IMR-90 (cell line): ENCODE data around the gene PAQR9. TPM values are rescaled to one million over a fixed set of nuclear protein-coding genes. Genes with fewer than 3 reads are reported as not detected.

Source experiments
- ATAC-seq: fragments of 200-7000 bp; cut with Tn5 transposase; 2 replicates; pipeline ENCODE4 v1.9.1; 2020; ENCODE audit warnings: low read depth, mild to moderate bottlenecking, moderate library complexity
- BruUV-seq: library from RNA; stranded (reverse); fragments of 400-500 nt; replicated peaks from 2 replicates; lab custom pipeline; 2021; lab: Mats Ljungman, UMichigan
- CTCF ChIA-PET: fragments of 300-600 bp; formaldehyde crosslinking; extraction: SDS; loops from one replicate; lab custom pipeline; 2021; ENCODE audit warnings: antibody characterized with exemption; lab: Yijun Ruan, JAX
- POLR2A ChIA-PET: fragments of 300-600 bp; sonication (Branson Sonifier 250); formaldehyde crosslinking; loops from one replicate; lab custom pipeline; 2022; ENCODE audit warnings: antibody characterized with exemption; ENCODE audit not compliant: unreplicated experiment; lab: Charles Lee
- DNase-seq: peaks from one replicate; pipeline ENCODE4 v3.0.0; 2013
- H2AFZ ChIP-seq: replicated peaks from 2 replicates; pipeline ENCODE3; 2013; ENCODE audit warnings: low read length, mild to moderate bottlenecking; ENCODE audit not compliant: poor library complexity
- H2AK5ac ChIP-seq: 2 replicates; pipeline ENCODE4 v1.6.1; 2013; ENCODE audit warnings: low read depth, low read length, inconsistent platforms
- H2AK9ac ChIP-seq: replicated peaks from 2 replicates; pipeline ENCODE3; 2013; ENCODE audit warnings: mild to moderate bottlenecking, low read depth, low read length, moderate library complexity; ENCODE audit not compliant: poor library complexity
- H2BK120ac ChIP-seq: 2 replicates; pipeline ENCODE4 v1.6.1; 2013; ENCODE audit warnings: low read depth, low read length, inconsistent platforms
- H2BK15ac ChIP-seq: 3 replicates; pipeline ENCODE4 v1.6.1; 2013; ENCODE audit warnings: low read depth, low read length, inconsistent platforms
- H2BK20ac ChIP-seq: 2 replicates; pipeline ENCODE4 v1.6.1; 2013; ENCODE audit warnings: low read depth, mild to moderate bottlenecking, inconsistent platforms, low read length, moderate library complexity
- H2BK5ac ChIP-seq: 2 replicates; pipeline ENCODE4 v1.6.1; 2013; ENCODE audit warnings: mild to moderate bottlenecking, low read depth, low read length, inconsistent platforms; ENCODE audit not compliant: poor library complexity, severe bottlenecking
- H3K14ac ChIP-seq: replicated peaks from 2 replicates; pipeline ENCODE4 v1.6.1; 2013; ENCODE audit warnings: low read depth, low read length, inconsistent platforms
- H3K18ac ChIP-seq: 2 replicates; pipeline ENCODE4 v1.6.1; 2013; ENCODE audit warnings: low read depth, low read length, control low read depth
- H3K23ac ChIP-seq: 2 replicates; pipeline ENCODE4 v1.6.1; 2013; ENCODE audit warnings: low read depth, low read length, inconsistent platforms
- H3K27ac ChIP-seq: 2 replicates; pipeline ENCODE4 v1.5.1; 2013; ENCODE audit warnings: mild to moderate bottlenecking, control low read depth, low read length; ENCODE audit not compliant: insufficient read depth
- H3K27me3 ChIP-seq: 2 replicates; pipeline ENCODE4 v1.6.1; 2013; ENCODE audit warnings: low read length; ENCODE audit not compliant: control insufficient read depth, insufficient read depth
- H3K36me3 ChIP-seq: 2 replicates; pipeline ENCODE4 v1.6.1; 2013; ENCODE audit warnings: low read length, mixed read lengths; ENCODE audit not compliant: control insufficient read depth, insufficient read depth
- H3K4ac ChIP-seq: 2 replicates; pipeline ENCODE4 v1.6.1; 2013; ENCODE audit warnings: low read depth, low read length, inconsistent platforms
- H3K4me1 ChIP-seq: 2 replicates; pipeline ENCODE4 v1.6.1; 2013; ENCODE audit warnings: low read length, mixed read lengths; ENCODE audit not compliant: control insufficient read depth, insufficient read depth
- H3K4me2 ChIP-seq: 2 replicates; pipeline ENCODE4 v1.6.1; 2013; ENCODE audit warnings: low read depth, mild to moderate bottlenecking, control low read depth, low read length, moderate library complexity
- H3K4me3 ChIP-seq: 2 replicates; pipeline ENCODE4 v1.5.1; 2013; ENCODE audit warnings: low read depth, mild to moderate bottlenecking, control low read depth, low read length, moderate library complexity; ENCODE audit not compliant: insufficient read depth
- H3K56ac ChIP-seq: 2 replicates; pipeline ENCODE4 v1.6.1; 2013; ENCODE audit warnings: low read length, inconsistent platforms; ENCODE audit not compliant: insufficient read depth; ENCODE audit errors: extremely low read depth
- H3K79me1 ChIP-seq, 2 experiments: 2 replicates each; pipeline ENCODE4 v1.6.1; 2013; ENCODE audit warnings: low read length in 2 of 2, inconsistent platforms in 1 of 2, low read depth in 1 of 2
- H3K9ac ChIP-seq: 2 replicates; pipeline ENCODE4 v1.6.1; 2013; ENCODE audit warnings: low read depth, low read length, control low read depth
- H3K9me1 ChIP-seq: 2 replicates; pipeline ENCODE4 v1.6.1; 2013; ENCODE audit warnings: low read length, inconsistent platforms; ENCODE audit not compliant: insufficient read depth
- H3K9me3 ChIP-seq: 2 replicates; pipeline ENCODE4 v1.6.1; 2013; ENCODE audit warnings: low read length; ENCODE audit not compliant: control insufficient read depth, insufficient read depth
- H4K20me1 ChIP-seq: 2 replicates; pipeline ENCODE4 v1.6.1; 2013; ENCODE audit warnings: low read length, inconsistent platforms; ENCODE audit not compliant: insufficient read depth
- H4K5ac ChIP-seq: 2 replicates; pipeline ENCODE4 v1.6.1; 2013; ENCODE audit warnings: mild to moderate bottlenecking, low read depth, low read length, control low read depth
- H4K8ac ChIP-seq, 2 experiments: 2 replicates each; pipeline ENCODE4 v1.6.1; 2013; ENCODE audit warnings: low read depth in 2 of 2, low read length in 2 of 2, control low read depth in 1 of 2, inconsistent platforms in 1 of 2
- H4K91ac ChIP-seq: 2 replicates; pipeline ENCODE4 v1.6.1; 2013; ENCODE audit warnings: low read depth, low read length, inconsistent platforms; ENCODE audit not compliant: insufficient read depth
- CEBPB ChIP-seq: IDR thresholded peaks from 2 replicates; pipeline ENCODE4 v1.6.1; 2012; ENCODE audit warnings: low read depth, low read length, improper control_type of control experiment
- CHD1 ChIP-seq: IDR thresholded peaks from 2 replicates; pipeline ENCODE4 v1.6.1; 2012; ENCODE audit warnings: low read depth, low read length, improper control_type of control experiment
- FOS ChIP-seq: fragments of 150-350 bp; IDR thresholded peaks from 2 replicates; pipeline ENCODE4 v1.6.1; 2016; ENCODE audit warnings: low read depth, low read length
- MAFK ChIP-seq: IDR thresholded peaks from 2 replicates; pipeline ENCODE4 v1.6.1; 2012; ENCODE audit warnings: low read depth, low read length, improper control_type of control experiment
- MAZ ChIP-seq: IDR thresholded peaks from 2 replicates; pipeline ENCODE4 v1.6.1; 2012; ENCODE audit warnings: low read depth, mild to moderate bottlenecking, low read length, improper control_type of control experiment, moderate library complexity, borderline replicate concordance
- MXI1 ChIP-seq: IDR thresholded peaks from 2 replicates; pipeline ENCODE4 v1.6.1; 2012; ENCODE audit warnings: low read depth, mild to moderate bottlenecking, low read length, moderate library complexity, borderline replicate concordance
- POLR2A ChIP-seq: IDR thresholded peaks from 2 replicates; pipeline ENCODE4 v1.6.1; 2012; ENCODE audit warnings: mild to moderate bottlenecking, low read depth, low read length
- RAD21 ChIP-seq: IDR thresholded peaks from 2 replicates; pipeline ENCODE4 v1.6.1; 2012; ENCODE audit warnings: low read length, improper control_type of control experiment
- RCOR1 ChIP-seq: IDR thresholded peaks from 2 replicates; pipeline ENCODE4 v1.6.1; 2012; ENCODE audit warnings: mild to moderate bottlenecking, low read length, improper control_type of control experiment; ENCODE audit not compliant: insufficient replicate concordance
- RFX5 ChIP-seq: IDR thresholded peaks from 2 replicates; pipeline ENCODE4 v1.8.0; 2012; ENCODE audit warnings: low read depth, mild to moderate bottlenecking, low read length, moderate library complexity
- SMC3 ChIP-seq: fragments of 150-350 bp; IDR thresholded peaks from 2 replicates; pipeline ENCODE4 v1.6.1; 2016; ENCODE audit warnings: low read depth, mild to moderate bottlenecking, antibody characterized with exemption, low read length, moderate library complexity
- WGBS, 2 experiments: methylation state at CpG; one replicate each; pipeline versions ENCODE4 v1.1.5 to v1.1.7; 2013; ENCODE audit warnings: missing lambda C conversion rate in 2 of 2; ENCODE audit not compliant: insufficient read length in 1 of 2; ENCODE audit errors: extremely low coverage in 2 of 2; 5-methylcytosine and 5-hydroxymethylcytosine counted together
- dilution Hi-C: fragments of 300-500 bp; cut with HindIII; formaldehyde crosslinking; loops from one replicate; pipeline ENCODE4 v1.14.3; 2018; ENCODE audit warnings: low sequenced_read_pairs; ENCODE audit not compliant: unreplicated experiment
- in situ Hi-C: fragments of 300-500 bp; cut with MboI; formaldehyde crosslinking; loops from 3 replicates; pipeline ENCODE4 v1.14.3; 2019; ENCODE audit warnings: low sequenced_read_pairs, inconsistent platforms, mixed read lengths
- intact Hi-C: fragments of 100-400 bp; cut with micrococcal nuclease; formaldehyde crosslinking; loops from 2 replicates; pipeline ENCODE4 v1.10.0; 2022
- polyA plus RNA-seq, 3 experiments: library from polyadenylated mRNA; depleted of rRNA; stranded (reverse); fragments of >200 nt; gene quantifications; 2 replicates each; pipeline ENCODE4 v1.2.3, GENCODE V29; 2012; ENCODE audit warnings: low replicate concordance in 1 of 3
- total RNA-seq: library from RNA; depleted of rRNA; stranded (reverse); fragments of >200 nt; gene quantifications from 2 replicates; pipeline ENCODE4 v1.2.3, GENCODE V29; 2012
- TF ChIP-seq, protein P1 (sequence below): fragments of 150-350 bp; IDR thresholded peaks from 2 replicates; pipeline ENCODE4 v1.6.1; 2016; ENCODE audit warnings: low read depth, mild to moderate bottlenecking, low read length, moderate library complexity, borderline replicate concordance
- TF ChIP-seq, protein P2 (sequence below): conservative IDR thresholded peaks from 2 replicates; pipeline ENCODE4 v1.5.1; 2012; ENCODE audit warnings: mild to moderate bottlenecking, low read depth, low read length, improper control_type of control experiment
- TF ChIP-seq, protein P3 (sequence below): fragments of 150-350 bp; IDR thresholded peaks from 2 replicates; pipeline ENCODE4 v1.6.1; 2017; ENCODE audit warnings: mild to moderate bottlenecking, antibody characterized with exemption, low read length, low read depth

PAQR9 gene
- total and polyA plus RNA-seq, 2 of the 4 experiments (the other 2 are of a cell fraction): 0.05 TPM; not detected in 1

DNA sequence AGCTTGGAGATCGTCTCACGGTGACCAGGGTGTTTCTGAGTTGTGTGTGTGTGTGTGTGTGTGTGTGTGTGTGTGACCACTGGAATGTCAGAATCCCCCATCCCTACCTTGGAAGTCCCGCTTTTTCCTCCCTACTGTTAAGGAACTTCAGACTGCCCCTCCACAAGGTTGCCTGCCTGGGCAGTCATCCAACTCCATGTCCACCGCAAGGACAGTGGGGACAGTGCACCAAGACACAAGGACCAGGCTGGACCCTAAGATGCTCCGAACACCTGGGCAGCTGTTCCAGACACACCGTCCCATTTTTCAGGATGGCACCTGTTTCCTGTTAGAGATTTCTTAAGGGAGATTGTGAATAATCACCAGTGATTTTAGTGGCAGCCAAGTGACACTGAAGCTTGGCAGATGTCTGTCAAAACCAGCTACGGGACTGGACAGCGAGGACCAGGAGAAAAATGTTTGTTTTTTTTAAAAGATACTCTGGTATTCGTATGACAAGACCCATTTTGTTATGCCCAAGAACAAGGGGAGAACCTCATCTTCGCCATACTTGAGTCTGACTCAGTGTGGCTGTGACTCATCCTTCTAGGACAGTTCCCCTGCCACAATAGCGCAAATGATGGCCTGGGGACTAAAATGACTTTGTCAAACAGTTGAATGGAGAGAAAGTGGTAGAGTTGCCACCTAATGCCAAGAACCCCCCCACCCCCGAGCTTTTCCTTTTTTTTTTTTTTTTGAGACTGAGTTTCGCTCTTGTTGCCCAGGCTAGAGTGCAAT lies 15.5 kb downstream of the PAQR9 start:
- Histone ChIP-seq H2AFZ (peak overlapping the region; percentile 56), H2BK20ac (no peak overlapping the region), H3K4me3 (no peak overlapping the region), H2BK15ac (no peak overlapping the region), H3K4ac (no peak overlapping the region), H4K8ac (no peak overlapping the region), H2AK9ac (peak overlapping the region; percentile 28), H3K27ac (no peak overlapping the region), H3K23ac (no peak overlapping the region), H2BK120ac (no peak overlapping the region), H3K56ac (no peak overlapping the region), H4K91ac (no peak overlapping the region), H2BK5ac (no peak overlapping the region), H3K4me1 (no peaks in the 10 kb centered on the region), H3K4me2 (no peak overlapping the region), H3K79me1 (no peaks in the 10 kb centered on the region), H3K27me3 (peaks cover 17% of the 10 kb centered on the region), H4K20me1 (no peaks in the 10 kb centered on the region), H3K9ac (no peak overlapping the region), H4K5ac (no peak overlapping the region), H2AK5ac (no peak overlapping the region), H3K36me3 (no peaks in the 10 kb centered on the region), H3K14ac (no peak overlapping the region), H3K9me1 (no peaks in the 10 kb centered on the region), H3K18ac (no peak overlapping the region), H3K9me3 (no peaks in the 10 kb centered on the region)
- ATAC-seq: no peak
- ChIA-PET CTCF (no interaction called here), POLR2A (no interaction called here)
- BruUV-seq: no TSS peak
- intact Hi-C loops (loop anchor here (10.0 kb wide), 1 partner anchor 1307 kb away; no protein-coding TSS in a partner anchor), dilution Hi-C loops (no loop called here), in situ Hi-C loops (no loop called here)
- 100% methylated on average over 2 of the region's 13 CpGs; no CpG with 5 or more reads in 1 of the 2 experiments for WGBS, 2 experiments
- peak; percentile 6 for DNase-seq
- TF ChIP-seq CHD1 (no peak), CEBPB (no peak), SMC3 (no peak), MAFK (no peak), MXI1 (no peak), RFX5 (no peak), FOS (no peak), MAZ (no peak), RCOR1 (no peak), POLR2A (no peak), RAD21 (no peak)
- TF ChIP-seq, protein P1, sequence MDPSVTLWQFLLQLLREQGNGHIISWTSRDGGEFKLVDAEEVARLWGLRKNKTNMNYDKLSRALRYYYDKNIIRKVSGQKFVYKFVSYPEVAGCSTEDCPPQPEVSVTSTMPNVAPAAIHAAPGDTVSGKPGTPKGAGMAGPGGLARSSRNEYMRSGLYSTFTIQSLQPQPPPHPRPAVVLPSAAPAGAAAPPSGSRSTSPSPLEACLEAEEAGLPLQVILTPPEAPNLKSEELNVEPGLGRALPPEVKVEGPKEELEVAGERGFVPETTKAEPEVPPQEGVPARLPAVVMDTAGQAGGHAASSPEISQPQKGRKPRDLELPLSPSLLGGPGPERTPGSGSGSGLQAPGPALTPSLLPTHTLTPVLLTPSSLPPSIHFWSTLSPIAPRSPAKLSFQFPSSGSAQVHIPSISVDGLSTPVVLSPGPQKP: no peak
- TF ChIP-seq, protein P2, sequence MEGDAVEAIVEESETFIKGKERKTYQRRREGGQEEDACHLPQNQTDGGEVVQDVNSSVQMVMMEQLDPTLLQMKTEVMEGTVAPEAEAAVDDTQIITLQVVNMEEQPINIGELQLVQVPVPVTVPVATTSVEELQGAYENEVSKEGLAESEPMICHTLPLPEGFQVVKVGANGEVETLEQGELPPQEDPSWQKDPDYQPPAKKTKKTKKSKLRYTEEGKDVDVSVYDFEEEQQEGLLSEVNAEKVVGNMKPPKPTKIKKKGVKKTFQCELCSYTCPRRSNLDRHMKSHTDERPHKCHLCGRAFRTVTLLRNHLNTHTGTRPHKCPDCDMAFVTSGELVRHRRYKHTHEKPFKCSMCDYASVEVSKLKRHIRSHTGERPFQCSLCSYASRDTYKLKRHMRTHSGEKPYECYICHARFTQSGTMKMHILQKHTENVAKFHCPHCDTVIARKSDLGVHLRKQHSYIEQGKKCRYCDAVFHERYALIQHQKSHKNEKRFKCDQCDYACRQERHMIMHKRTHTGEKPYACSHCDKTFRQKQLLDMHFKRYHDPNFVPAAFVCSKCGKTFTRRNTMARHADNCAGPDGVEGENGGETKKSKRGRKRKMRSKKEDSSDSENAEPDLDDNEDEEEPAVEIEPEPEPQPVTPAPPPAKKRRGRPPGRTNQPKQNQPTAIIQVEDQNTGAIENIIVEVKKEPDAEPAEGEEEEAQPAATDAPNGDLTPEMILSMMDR: no peak
- TF ChIP-seq, protein P3, sequence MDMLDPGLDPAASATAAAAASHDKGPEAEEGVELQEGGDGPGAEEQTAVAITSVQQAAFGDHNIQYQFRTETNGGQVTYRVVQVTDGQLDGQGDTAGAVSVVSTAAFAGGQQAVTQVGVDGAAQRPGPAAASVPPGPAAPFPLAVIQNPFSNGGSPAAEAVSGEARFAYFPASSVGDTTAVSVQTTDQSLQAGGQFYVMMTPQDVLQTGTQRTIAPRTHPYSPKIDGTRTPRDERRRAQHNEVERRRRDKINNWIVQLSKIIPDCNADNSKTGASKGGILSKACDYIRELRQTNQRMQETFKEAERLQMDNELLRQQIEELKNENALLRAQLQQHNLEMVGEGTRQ: no peak
